Tibial nerve (tissue), 4 donors: ENCODE measurements around the gene NINL.

Source experiments
- EP300 ChIP-seq, 2 donors: sonication (generic); formaldehyde crosslinking; IDR thresholded peaks; one replicate each; pipeline ENCODE4 v1.6.1; 2017; ENCODE audit warnings: antibody characterized with exemption in 2 of 2, mild to moderate bottlenecking in 1 of 2
- POLR2A ChIP-seq, 2 donors: fragments of 450-650 bp; IDR thresholded peaks; one replicate each; pipeline ENCODE4 v1.6.1; 2017; ENCODE audit warnings: antibody characterized with exemption in 2 of 2, mild to moderate bottlenecking in 2 of 2, moderate library complexity in 2 of 2
- TF ChIP-seq, protein P1 (sequence below), 5 experiments: fragments of 200-600 bp in 3 of 5; fragments of 450-650 bp in 2 of 5; sonication (generic) in 3 of 5; IDR thresholded peaks; one replicate each; pipeline ENCODE4 v1.5.1; 2016 to 2019; ENCODE audit warnings: antibody characterized with exemption in 5 of 5, mild to moderate bottlenecking in 3 of 5, moderate library complexity in 2 of 5

DNA sequence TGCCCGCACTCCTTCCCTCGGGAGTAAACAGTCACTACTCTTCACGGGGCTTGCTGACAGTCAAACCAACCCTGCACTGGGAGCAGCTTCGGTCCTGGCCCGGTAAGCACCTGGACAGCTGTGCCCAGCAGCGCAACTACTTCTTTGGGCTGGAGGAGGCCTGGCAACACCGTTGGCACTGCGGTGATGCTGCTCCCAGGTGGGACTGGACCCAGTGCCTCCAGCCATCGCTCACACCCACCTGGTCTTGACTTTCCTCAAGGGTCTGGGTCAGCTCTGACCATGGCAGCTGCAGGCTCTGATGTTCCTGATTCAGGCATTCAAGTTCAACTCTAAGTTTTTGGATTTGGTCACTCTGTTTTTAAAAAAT is 124.1 kb downstream of the NINL start:
- TF ChIP-seq POLR2A (IDR thresholded peaks at IDR 0.05) = no peak
- TF ChIP-seq, protein P1, sequence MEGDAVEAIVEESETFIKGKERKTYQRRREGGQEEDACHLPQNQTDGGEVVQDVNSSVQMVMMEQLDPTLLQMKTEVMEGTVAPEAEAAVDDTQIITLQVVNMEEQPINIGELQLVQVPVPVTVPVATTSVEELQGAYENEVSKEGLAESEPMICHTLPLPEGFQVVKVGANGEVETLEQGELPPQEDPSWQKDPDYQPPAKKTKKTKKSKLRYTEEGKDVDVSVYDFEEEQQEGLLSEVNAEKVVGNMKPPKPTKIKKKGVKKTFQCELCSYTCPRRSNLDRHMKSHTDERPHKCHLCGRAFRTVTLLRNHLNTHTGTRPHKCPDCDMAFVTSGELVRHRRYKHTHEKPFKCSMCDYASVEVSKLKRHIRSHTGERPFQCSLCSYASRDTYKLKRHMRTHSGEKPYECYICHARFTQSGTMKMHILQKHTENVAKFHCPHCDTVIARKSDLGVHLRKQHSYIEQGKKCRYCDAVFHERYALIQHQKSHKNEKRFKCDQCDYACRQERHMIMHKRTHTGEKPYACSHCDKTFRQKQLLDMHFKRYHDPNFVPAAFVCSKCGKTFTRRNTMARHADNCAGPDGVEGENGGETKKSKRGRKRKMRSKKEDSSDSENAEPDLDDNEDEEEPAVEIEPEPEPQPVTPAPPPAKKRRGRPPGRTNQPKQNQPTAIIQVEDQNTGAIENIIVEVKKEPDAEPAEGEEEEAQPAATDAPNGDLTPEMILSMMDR (IDR thresholded peaks at IDR 0.05) = no peak
- TF ChIP-seq EP300 (IDR thresholded peaks at IDR 0.05) = no peak
